HG02938 (cell line): ENCODE results near the gene GALK1.
A peak's percentile ranks its signal among the peaks of the same experiment; 100 is the strongest.
"Not testable (repeated sequence)": the region's sequence is repeated elsewhere in the genome, so short reads cannot be mapped to it uniquely, and the experiment has no call there.

ENCODE experiments used
- ATAC-seq: cut with Tn5 transposase; IDR thresholded peaks from one replicate; pipeline ENCODE4 v1.9.1; 2021; ENCODE audit warnings: mild to moderate bottlenecking, moderate library complexity; ENCODE audit not compliant: unreplicated experiment

GALK1 gene

DNA sequence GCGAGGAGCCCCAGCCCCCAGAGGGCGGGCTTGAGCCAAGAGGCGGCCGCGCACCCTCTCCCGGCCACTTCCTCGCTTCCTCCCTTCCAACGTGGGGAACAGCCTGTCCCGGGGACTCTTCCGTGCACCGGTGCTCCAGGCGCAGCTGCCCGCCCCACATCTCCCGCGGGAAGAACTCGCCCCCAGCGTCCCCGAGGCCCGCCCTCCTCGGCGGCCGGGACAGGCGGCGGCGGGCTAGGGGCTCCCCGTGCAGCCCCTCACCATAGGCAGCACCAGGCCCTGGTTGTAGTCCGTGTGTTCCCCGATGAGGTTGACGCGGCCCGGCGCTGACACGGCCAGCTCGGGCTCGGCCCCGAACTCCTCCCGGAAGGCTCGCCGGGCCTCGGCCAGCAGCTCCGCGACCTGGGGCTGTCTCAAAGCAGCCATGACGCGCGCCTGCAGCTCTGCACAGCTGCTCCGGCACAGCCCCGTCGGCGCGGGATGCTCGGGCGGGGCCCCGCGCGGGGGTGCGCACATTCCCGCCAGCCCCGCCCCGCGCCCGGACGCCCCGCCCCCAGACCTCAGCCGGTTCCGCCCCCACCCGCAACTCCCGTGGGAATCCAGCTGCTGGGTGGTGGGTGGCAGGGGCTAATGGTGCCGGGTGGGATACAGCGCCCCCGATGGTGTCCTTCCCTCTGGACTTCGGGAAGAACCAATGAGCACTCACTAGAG is at the start of gene GALK1:
TSS of gene GALK1 (minus strand) at position 482 of the 711 bp plus-strand sequence. CDS start at position 426, 56 bp downstream.
- ATAC-seq: peak; percentile 51

DNA sequence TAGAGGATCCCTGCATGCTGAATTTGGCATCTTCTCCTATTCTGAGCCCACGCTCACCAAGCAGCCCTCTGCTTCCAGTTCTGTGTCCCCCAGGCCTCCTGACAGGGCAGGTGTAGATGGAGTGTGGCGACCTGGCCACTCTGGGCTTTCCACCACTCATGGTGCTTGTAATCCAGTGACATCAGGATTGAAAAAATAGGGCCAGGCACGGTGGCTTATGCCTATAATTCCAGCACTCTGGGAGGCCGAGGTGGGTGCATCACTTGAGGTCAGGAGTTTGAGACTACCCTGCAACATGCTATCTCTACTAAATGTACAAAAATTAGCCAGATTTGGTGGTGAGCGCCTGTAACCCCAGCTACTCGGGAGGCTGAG is 49.0 kb upstream of the GALK1 start:
- ATAC-seq: no peak

- no peak for ATAC-seq
These were observed 48.4 kb upstream of the GALK1 start for GRCh38 chr17:75813081-75814020.

- ATAC-seq: no peak
These were observed 47.4 kb upstream of the GALK1 start for GRCh38 chr17:75812096-75813013.

DNA sequence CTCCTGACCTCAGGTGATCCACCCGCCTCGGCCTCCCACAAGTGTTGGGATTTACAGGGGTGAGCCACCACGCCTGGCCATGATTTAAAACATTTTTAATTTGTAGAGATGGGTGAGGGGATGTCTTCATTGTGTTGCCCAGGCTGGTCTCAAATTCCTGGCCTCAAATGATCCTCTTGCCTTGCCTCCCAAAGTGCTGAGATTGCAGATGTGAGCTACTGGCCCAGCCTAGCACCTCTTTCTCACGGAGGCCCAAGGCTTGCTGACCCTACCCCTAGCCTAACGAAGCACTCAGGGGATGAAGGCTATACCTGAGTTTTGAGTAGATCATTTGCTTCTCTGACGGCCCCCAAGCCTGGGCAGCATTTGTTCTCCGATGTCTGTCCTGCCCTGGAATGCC is 46.2 kb upstream of the GALK1 start:
- ATAC-seq: no peak

GRCh38 chr17:75810756-75811155 is 45.8 kb upstream of the GALK1 start:
- ATAC-seq: not testable (repeated sequence)

GRCh38 chr17:75810216-75810615 is 45.2 kb upstream of the GALK1 start:
- ATAC-seq: no peak

- ATAC-seq: no peak
These were observed 44.7 kb upstream of the GALK1 start for GRCh38 chr17:75809631-75810111.

GRCh38 chr17:75808905-75809621 is 44.1 kb upstream of the GALK1 start:
- no peak for ATAC-seq

GRCh38 chr17:75808549-75808904 is 43.5 kb upstream of the GALK1 start:
- ATAC-seq: no peak

- ATAC-seq: no peak
These were observed 42.9 kb upstream of the GALK1 start for GRCh38 chr17:75807861-75808260.

DNA sequence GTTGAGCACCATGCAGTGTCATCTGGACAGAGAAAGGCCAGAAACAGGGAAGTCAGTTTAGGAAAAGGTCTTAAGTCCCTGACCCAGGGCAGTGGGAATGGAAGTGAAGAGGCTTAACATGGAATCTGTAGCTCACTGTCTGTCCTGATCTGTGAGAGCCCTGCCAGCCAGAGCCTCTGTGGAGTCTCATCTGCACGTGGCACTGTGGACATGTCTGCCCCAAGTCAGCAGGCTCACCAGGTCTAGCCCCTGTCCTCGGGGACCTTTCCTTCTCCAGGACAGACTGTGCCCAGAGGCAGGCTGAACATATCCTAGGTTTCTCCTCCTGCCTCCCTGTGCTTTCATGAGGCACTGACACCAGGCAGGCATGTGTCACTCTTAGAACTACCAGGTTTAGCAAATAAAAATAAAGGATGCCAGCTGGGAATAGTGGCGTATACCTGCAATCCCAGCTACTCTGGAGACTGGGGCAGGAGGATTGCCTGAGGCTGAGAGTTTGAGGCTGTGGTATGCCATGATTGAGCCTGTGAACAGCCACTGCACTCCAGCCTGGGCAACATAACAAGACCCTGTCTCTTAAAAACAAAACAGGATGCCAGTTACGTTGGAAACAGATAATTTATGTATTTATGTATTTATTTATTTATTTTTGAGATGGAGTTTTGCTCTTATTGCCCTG is 42.0 kb upstream of the GALK1 start:
- no peak for ATAC-seq

- no peak for ATAC-seq
These were observed 38.9 kb upstream of the GALK1 start for GRCh38 chr17:75803883-75804282.

GRCh38 chr17:75799402-75799801 is 34.4 kb upstream of the GALK1 start:
- no peak for ATAC-seq

GRCh38 chr17:75795820-75796607 is 31.0 kb upstream of the GALK1 start:
- no peak for ATAC-seq

DNA sequence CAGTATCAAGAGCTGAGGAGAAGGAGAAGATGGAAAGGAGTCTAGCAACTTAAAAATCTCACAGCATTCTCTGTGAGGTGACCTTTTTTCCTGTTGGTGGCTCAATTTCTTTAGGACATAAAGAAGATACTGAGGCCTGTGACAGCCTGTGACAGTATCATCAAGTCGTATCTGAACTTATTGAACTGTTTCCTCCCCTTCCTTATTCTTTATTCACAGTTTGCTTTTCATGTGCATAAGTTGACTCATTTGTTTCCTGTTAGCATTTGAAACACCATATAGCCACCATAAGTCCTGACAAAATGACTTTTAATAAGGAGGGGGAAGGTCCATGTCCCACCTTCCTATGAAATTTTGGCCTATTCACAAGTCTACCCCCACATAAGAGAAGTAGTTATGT is 28.5 kb upstream of the GALK1 start:
- ATAC-seq: no peak

GRCh38 chr17:75791254-75791653 is 26.3 kb upstream of the GALK1 start:
- ATAC-seq: no peak

- peak; percentile 63 for ATAC-seq
These were observed 20.3 kb upstream of the GALK1 start for GRCh38 chr17:75785016-75785890.
